Neuron (in vitro differentiated cells): ENCODE measurements around the gene TNNC1.
A peak's percentile ranks its signal among the peaks of the same experiment; 100 is the strongest.

Experiments
- H2AFZ ChIP-seq: one replicate; pipeline ENCODE4 v1.6.1; 2013; ENCODE audit warnings: low read depth, mild to moderate bottlenecking, inconsistent platforms, low read length, moderate library complexity
- H3K27me3 ChIP-seq: one replicate; pipeline ENCODE4 v1.6.1; 2013; ENCODE audit warnings: low read length; ENCODE audit not compliant: insufficient read depth
- H3K36me3 ChIP-seq: one replicate; pipeline ENCODE4 v1.6.1; 2013; ENCODE audit warnings: low read length; ENCODE audit not compliant: insufficient read depth
- H3K4me1 ChIP-seq: one replicate; pipeline ENCODE4 v1.6.1; 2013; ENCODE audit warnings: low read length; ENCODE audit not compliant: insufficient read depth
- H3K4me3 ChIP-seq: 2 replicates; pipeline ENCODE4 v1.5.1; 2013; ENCODE audit warnings: mild to moderate bottlenecking, low read length, moderate library complexity
- H3K9me3 ChIP-seq: one replicate; pipeline ENCODE4 v1.6.1; 2013; ENCODE audit warnings: low read length

Gene TNNC1

GRCh38 chr3:52453496-52454249 lies at the start of gene TNNC1:
Gene TNNC1, minus strand, starts transcription at chr3:52454041. Its CDS starts 26 bp downstream, at chr3:52454015.
- H3K9me3 ChIP-seq = no peaks in the 10 kb centered on the region
- peak within 1 kb of the TSS; percentile 90 for H2AFZ ChIP-seq
- H3K27me3 ChIP-seq = peaks cover 5% of the 10 kb centered on the region
- peak within 1 kb of the TSS; percentile 80 for H3K4me3 ChIP-seq
- H3K4me1 ChIP-seq = peaks cover 30% of the 10 kb centered on the region
- H3K36me3 ChIP-seq = peaks cover 16% of the 10 kb centered on the region

GRCh38 chr3:52502808-52503350 lies 49.0 kb upstream of the TNNC1 start:
- no peak overlapping the region for H3K4me3 ChIP-seq
- no peaks in the 10 kb centered on the region for H3K27me3 ChIP-seq
- no peak overlapping the region for H2AFZ ChIP-seq
- H3K9me3 ChIP-seq = no peaks in the 10 kb centered on the region
- no peaks in the 10 kb centered on the region for H3K4me1 ChIP-seq
- no peaks in the 10 kb centered on the region for H3K36me3 ChIP-seq

- no peaks in the 10 kb centered on the region for H3K9me3 ChIP-seq
- H3K36me3 ChIP-seq = no peaks in the 10 kb centered on the region
- H3K4me3 ChIP-seq = no peak overlapping the region
- H3K27me3 ChIP-seq = no peaks in the 10 kb centered on the region
- no peaks in the 10 kb centered on the region for H3K4me1 ChIP-seq
- H2AFZ ChIP-seq = no peak overlapping the region
Observed at GRCh38 chr3:52502001-52502400, 48.2 kb upstream of the TNNC1 start.

DNA sequence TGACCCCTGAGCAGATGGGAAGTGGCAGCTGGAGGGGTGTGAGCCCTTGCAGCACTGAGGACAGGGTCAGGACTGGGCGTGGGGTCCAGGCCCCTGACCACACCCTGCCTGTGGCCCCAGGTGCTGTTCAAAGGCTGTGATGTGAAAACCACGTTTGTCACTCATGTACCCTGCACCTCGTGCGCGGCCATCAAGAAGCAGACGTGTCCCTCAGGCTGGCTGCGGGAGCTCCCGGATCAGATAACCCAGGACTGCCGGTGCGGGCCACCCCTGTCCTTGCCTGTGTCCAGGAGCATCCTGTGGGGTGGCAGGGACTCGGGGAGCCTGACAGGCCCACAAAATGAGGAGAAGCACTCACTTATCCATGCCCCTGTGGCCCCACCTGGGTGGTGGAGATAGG lies 47.2 kb upstream of the TNNC1 start:
- no peak overlapping the region for H3K4me3 ChIP-seq
- H3K9me3 ChIP-seq = no peaks in the 10 kb centered on the region
- H3K27me3 ChIP-seq = no peaks in the 10 kb centered on the region
- H3K36me3 ChIP-seq = no peaks in the 10 kb centered on the region
- H3K4me1 ChIP-seq = no peaks in the 10 kb centered on the region
- H2AFZ ChIP-seq = no peak overlapping the region

DNA sequence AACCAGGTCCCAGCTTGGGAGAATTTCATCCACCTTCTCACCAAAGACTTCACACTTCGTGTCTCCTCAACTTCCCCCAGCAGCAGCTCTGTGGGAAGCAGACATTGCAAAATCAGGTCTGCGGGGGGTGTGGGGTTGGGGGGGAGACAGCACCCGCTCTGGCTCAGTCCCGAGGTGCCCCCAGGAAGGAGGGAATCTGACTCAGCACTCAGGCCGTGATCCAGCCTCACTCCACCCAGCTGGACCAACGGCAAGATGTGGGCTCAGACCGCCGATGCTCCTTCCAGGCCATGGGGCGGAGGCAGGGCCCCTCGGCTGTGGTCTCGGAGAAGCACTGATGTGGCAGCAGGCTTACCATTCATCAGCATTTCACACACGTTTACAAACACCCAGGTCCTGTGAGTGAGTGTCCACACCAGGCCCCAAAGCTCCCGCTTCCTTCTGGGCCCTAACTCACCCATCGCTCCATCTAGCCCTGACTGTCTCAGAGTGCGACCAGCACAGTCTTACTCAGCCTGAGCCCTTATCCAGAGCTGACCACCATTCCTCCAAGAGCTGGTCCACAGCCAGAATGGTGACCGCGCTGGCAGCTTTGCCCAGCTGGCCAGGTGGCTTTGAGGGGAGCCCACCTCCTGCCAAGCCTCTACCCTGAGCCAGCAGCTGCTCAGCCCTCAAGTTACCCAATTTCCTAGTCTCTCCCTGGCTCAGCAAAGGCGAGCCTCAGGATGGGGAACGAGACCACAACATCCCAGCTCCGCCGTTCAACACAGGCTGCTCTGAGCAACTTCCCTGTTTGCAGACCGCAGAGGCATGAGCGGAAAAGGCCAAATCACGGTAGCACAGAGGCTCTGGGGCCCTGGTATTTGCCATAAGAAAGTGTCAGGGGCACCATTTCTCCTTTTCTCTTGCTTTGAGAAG lies 44.6 kb upstream of the TNNC1 start:
- Histone ChIP-seq H3K27me3 (no peaks in the 10 kb centered on the region), H2AFZ (no peak overlapping the region), H3K4me1 (no peaks in the 10 kb centered on the region), H3K9me3 (no peaks in the 10 kb centered on the region), H3K36me3 (no peaks in the 10 kb centered on the region), H3K4me3 (no peak overlapping the region)

DNA sequence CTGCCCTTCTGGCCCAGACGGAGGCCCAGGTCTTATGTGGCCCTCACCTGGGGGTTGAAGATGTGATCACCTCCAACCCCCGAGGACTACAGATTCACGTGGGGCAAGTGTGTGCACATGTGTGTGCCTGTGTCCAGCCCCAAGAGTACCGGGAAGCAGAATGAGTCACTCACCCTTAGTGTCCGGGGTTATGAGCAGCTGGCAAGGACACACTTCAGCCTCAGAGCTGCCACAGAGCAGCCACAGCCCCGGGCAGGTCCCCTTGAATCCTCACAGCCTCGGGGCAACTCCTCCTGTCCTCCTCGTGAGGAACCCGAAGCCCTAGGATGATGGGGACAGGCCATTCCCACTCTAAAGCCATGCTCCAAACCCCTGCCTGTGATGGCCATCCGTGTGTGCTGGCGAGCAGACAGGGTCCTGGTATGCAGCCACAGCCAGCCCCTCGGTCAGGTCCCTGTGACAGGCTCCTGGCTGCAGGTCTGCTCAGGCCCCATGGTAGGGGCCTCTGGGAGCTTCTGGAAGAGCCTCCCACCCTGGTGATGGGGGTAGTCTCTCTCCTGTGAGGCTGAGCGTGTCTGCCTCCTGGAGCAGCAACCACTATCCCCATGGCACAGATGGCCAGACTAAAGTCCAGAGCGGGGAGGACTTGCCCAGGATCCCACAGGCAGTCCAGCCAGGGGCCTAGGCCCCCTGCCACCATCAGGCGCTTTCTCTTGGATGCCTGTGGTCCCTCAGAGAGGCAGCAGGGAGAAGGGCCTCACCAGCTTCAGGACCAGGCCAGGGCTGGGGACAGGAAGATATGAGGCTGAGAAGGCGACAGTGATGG lies 42.1 kb upstream of the TNNC1 start:
- no peaks in the 10 kb centered on the region for H3K4me1 ChIP-seq
- H3K36me3 ChIP-seq = peaks cover 17% of the 10 kb centered on the region
- H2AFZ ChIP-seq = no peak overlapping the region
- no peaks in the 10 kb centered on the region for H3K9me3 ChIP-seq
- H3K4me3 ChIP-seq = no peak overlapping the region
- H3K27me3 ChIP-seq = no peaks in the 10 kb centered on the region

DNA sequence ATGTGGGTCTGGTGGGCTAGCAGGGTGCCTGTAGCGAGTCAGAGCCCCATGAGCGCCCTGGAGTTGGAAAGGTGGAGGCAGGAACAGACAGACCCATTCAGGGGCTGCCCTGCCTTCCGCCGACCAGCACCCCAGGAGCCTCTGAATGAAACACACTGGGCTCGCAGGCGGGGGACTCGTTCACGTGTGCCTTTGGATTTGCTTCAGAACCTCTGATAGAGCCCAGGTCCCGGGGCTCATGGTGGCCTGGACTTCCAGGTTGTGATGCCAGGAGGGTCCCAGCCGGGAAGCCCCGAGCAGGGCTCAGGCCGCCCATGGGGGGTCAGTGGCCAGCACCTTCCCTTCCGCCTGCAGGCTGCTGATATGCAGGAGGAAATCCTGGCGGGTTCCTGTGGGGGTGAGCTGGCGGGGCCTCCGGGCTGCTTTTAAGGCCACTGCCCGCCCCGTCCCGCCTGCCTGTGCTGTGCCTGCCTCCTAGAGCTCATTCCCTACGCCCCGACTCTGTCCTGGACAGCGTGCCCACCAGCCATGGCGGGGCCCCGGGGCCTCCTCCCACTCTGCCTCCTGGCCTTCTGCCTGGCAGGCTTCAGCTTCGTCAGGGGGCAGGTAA lies 41.1 kb upstream of the TNNC1 start, which contains the start of gene STAB1:
TSS of gene STAB1 (plus strand) at position 453 of the 610 bp plus-strand sequence. CDS start at position 529, 76 bp downstream.
- H2AFZ ChIP-seq = no peak within 1 kb of the TSS
- H3K4me3 ChIP-seq = no peak within 1 kb of the TSS
- H3K36me3 ChIP-seq = peaks cover 27% of the 10 kb centered on the region
- no peaks in the 10 kb centered on the region for H3K4me1 ChIP-seq
- no peaks in the 10 kb centered on the region for H3K9me3 ChIP-seq
- H3K27me3 ChIP-seq = no peaks in the 10 kb centered on the region

DNA sequence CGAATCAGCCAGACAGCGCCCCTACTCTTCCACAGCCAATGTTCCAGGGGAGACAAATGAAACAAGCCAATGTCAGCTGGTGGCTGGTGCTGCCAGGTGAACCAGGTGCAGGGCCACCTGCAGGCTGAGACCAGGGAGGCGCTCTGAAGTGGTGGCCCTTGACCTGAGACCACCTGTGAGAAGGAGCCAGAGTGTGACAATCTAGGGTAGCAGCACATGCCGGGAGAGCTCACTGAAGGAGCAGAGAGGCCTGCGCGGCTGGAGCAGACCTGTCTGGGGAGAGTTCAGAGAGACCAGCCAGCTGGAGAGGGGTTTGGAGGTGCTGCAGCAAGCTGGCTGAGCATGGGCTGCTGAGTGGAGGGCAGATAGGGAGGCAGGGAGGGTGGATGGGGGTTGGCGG lies 40.6 kb upstream of the TNNC1 start:
- Histone ChIP-seq H3K4me1 (no peaks in the 10 kb centered on the region), H3K36me3 (peaks cover 33% of the 10 kb centered on the region), H2AFZ (no peak overlapping the region), H3K27me3 (no peaks in the 10 kb centered on the region), H3K9me3 (no peaks in the 10 kb centered on the region), H3K4me3 (no peak overlapping the region)

- no peak overlapping the region for H2AFZ ChIP-seq
- H3K4me3 ChIP-seq = no peak overlapping the region
- H3K36me3 ChIP-seq = peaks cover 43% of the 10 kb centered on the region
- no peaks in the 10 kb centered on the region for H3K27me3 ChIP-seq
- no peaks in the 10 kb centered on the region for H3K4me1 ChIP-seq
- H3K9me3 ChIP-seq = no peaks in the 10 kb centered on the region
Observed at GRCh38 chr3:52493232-52494017, 39.6 kb upstream of the TNNC1 start.

DNA sequence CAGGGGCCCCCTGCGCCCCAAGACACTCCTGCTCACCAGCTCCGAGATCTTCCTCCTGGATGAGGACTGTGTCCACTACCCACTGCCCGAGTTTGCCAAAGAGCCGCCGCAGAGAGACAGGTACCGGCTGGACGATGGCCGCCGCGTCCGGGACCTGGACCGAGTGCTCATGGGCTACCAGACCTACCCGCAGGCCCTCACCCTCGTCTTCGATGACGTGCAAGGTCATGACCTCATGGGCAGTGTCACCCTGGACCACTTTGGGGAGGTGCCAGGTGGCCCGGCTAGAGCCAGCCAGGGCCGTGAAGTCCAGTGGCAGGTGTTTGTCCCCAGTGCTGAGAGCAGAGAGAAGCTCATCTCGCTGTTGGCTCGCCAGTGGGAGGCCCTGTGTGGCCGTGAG lies 38.2 kb upstream of the TNNC1 start:
- H3K36me3 ChIP-seq = peaks cover 57% of the 10 kb centered on the region

GRCh38 chr3:52490939-52491526 lies 37.2 kb upstream of the TNNC1 start:
- no peaks in the 10 kb centered on the region for H3K27me3 ChIP-seq
- no peaks in the 10 kb centered on the region for H3K4me1 ChIP-seq
- no peak overlapping the region for H2AFZ ChIP-seq
- no peaks in the 10 kb centered on the region for H3K9me3 ChIP-seq
- H3K4me3 ChIP-seq = no peak overlapping the region
- H3K36me3 ChIP-seq = peaks cover 66% of the 10 kb centered on the region

More for the DNA sequence above, 38.2 kb upstream of the TNNC1 start:
- no peak overlapping the region for H2AFZ ChIP-seq
- H3K4me3 ChIP-seq = no peak overlapping the region
- no peaks in the 10 kb centered on the region for H3K27me3 ChIP-seq
- no peaks in the 10 kb centered on the region for H3K9me3 ChIP-seq
- no peaks in the 10 kb centered on the region for H3K4me1 ChIP-seq
